OCI-LY1 (cell line): ENCODE measurements around the gene CTDNEP1.
"Not testable (repeated sequence)": the region's sequence is repeated elsewhere in the genome, so short reads cannot be mapped to it uniquely, and the experiment has no call there.

Experiments used
- H2AFZ ChIP-seq: fragments of 200-600 bp; sonication (generic), shearing (Covaris generic); 2 replicates; pipeline ENCODE4 v1.6.0; 2014; ENCODE audit warnings: antibody characterized with exemption, mild to moderate bottlenecking, low read length
- H3F3A ChIP-seq: fragments of 200-600 bp; sonication (generic), shearing (Covaris generic); 2 replicates; pipeline ENCODE4 v1.6.0; 2014; ENCODE audit warnings: mild to moderate bottlenecking, antibody characterized with exemption, low read length, moderate library complexity; ENCODE audit not compliant: insufficient read depth
- H3K27ac ChIP-seq: fragments of 200-600 bp; sonication (generic); 2 replicates; pipeline ENCODE4 v1.5.1; 2014; ENCODE audit warnings: low read length, mixed run types, mild to moderate bottlenecking, low read depth; ENCODE audit not compliant: poor library complexity, severe bottlenecking
- H3K27me3 ChIP-seq: fragments of 200-600 bp; sonication (generic); 2 replicates; pipeline ENCODE4 v1.6.0; 2014; ENCODE audit warnings: antibody characterized with exemption, mild to moderate bottlenecking, low read length, moderate library complexity; ENCODE audit not compliant: insufficient read depth
- H3K36me3 ChIP-seq: fragments of 200-600 bp; sonication (generic); 2 replicates; pipeline ENCODE4 v1.6.1; 2014; ENCODE audit warnings: mild to moderate bottlenecking, antibody characterized with exemption, low read length, moderate library complexity, mixed read lengths; ENCODE audit not compliant: insufficient read depth
- H3K4me1 ChIP-seq: fragments of 200-600 bp; sonication (generic); 2 replicates; pipeline ENCODE4 v1.5.1; 2014; ENCODE audit warnings: mild to moderate bottlenecking, low read length, moderate library complexity; ENCODE audit not compliant: insufficient read depth, severe bottlenecking
- H3K4me2 ChIP-seq: fragments of 200-600 bp; sonication (generic), shearing (Covaris generic); 2 replicates; pipeline ENCODE4 v1.6.1; 2014; ENCODE audit warnings: low read length
- H3K4me3 ChIP-seq: fragments of 200-600 bp; sonication (generic); 2 replicates; pipeline ENCODE4 v1.5.1; 2014; ENCODE audit warnings: low read length, low read depth, mild to moderate bottlenecking, mixed read lengths; ENCODE audit not compliant: poor library complexity, severe bottlenecking
- H3K79me2 ChIP-seq: fragments of 200-600 bp; shearing (Covaris generic); 2 replicates; pipeline ENCODE4 v1.6.1; 2016; ENCODE audit warnings: mixed run types, low read length, mixed read lengths; ENCODE audit not compliant: insufficient read depth
- H3K9ac ChIP-seq: fragments of 200-600 bp; sonication (generic), shearing (Covaris generic); 2 replicates; pipeline ENCODE4 v1.6.1; 2014; ENCODE audit warnings: mild to moderate bottlenecking, low read length, mixed read lengths
- H3K9me2 ChIP-seq: fragments of 200-600 bp; sonication (generic), shearing (Covaris generic); 2 replicates; pipeline ENCODE4 v1.6.1; 2014; ENCODE audit warnings: low read depth, mild to moderate bottlenecking, low read length, mixed read lengths
- H3K9me3 ChIP-seq: fragments of 200-600 bp; shearing (Covaris generic); 2 replicates; pipeline ENCODE4 v1.6.1; 2014; ENCODE audit warnings: low read length, mixed read lengths
- H4K20me1 ChIP-seq: fragments of 200-600 bp; sonication (generic), shearing (Covaris generic); 2 replicates; pipeline ENCODE4 v1.6.0; 2016; ENCODE audit warnings: mild to moderate bottlenecking, low read length; ENCODE audit not compliant: insufficient read depth
- EZH2 ChIP-seq: fragments of 200-600 bp; sonication (generic), shearing (Covaris generic); IDR thresholded peaks from 2 replicates; pipeline ENCODE4 v1.8.0; 2017; ENCODE audit warnings: borderline replicate concordance, mixed run types, mild to moderate bottlenecking, antibody characterized with exemption, low read length, moderate library complexity, mixed read lengths
- TF ChIP-seq, protein P1 (sequence below): fragments of 200-600 bp; sonication (generic), shearing (Covaris generic); IDR thresholded peaks from 2 replicates; pipeline ENCODE4 v1.5.1; 2017; ENCODE audit warnings: mild to moderate bottlenecking, antibody characterized with exemption, low read length, moderate library complexity, mixed read lengths

CTDNEP1 gene

DNA sequence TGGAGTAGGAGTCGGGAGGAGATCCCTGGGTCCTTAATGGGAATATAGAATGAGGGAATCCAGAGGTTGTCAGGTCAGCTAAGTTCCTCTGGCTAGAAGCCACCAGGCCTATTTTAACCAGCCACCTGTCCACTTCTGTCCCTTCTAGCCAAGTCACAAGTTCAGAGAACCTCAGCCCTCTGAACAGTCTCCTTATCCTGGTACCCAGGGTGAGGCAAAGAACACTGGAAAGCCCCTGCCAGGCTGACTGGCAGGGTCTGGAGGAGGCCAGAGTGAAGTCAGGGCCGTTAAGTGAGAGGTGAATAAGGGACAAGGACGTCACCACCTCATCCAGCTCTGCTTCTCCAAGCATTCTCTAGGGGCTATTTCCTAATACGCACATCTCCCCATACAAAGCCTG is 2.7 kb downstream of the CTDNEP1 start:
- Histone ChIP-seq H3K27me3 (no peaks in the 10 kb centered on the region), H3K4me2 (peak overlapping the region; percentile 99)

DNA sequence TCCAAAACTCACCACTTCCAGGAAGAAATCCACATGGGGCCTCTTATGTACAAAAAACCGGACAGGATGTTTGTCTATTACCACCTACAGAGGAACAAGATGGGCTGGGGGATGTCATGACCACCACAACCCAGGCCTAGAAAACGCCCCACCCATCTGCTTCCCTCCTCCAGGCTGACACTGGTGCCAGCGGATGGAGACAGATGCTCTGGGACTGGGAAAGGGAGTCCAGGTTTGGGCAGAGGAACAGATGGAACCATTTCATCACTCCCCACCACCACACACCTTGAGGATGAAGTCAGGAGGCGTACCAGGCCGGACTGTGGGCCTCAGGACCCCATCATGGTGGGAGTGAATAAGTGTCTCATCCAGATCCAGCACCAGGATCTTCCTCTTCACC is 4.8 kb downstream of the CTDNEP1 start:
- no peaks in the 10 kb centered on the region for H4K20me1 ChIP-seq
- no peaks in the 10 kb centered on the region for H3K9me2 ChIP-seq
- TF ChIP-seq, protein P1, sequence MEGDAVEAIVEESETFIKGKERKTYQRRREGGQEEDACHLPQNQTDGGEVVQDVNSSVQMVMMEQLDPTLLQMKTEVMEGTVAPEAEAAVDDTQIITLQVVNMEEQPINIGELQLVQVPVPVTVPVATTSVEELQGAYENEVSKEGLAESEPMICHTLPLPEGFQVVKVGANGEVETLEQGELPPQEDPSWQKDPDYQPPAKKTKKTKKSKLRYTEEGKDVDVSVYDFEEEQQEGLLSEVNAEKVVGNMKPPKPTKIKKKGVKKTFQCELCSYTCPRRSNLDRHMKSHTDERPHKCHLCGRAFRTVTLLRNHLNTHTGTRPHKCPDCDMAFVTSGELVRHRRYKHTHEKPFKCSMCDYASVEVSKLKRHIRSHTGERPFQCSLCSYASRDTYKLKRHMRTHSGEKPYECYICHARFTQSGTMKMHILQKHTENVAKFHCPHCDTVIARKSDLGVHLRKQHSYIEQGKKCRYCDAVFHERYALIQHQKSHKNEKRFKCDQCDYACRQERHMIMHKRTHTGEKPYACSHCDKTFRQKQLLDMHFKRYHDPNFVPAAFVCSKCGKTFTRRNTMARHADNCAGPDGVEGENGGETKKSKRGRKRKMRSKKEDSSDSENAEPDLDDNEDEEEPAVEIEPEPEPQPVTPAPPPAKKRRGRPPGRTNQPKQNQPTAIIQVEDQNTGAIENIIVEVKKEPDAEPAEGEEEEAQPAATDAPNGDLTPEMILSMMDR = no peak
- no peak for TF ChIP-seq EZH2
- no peak overlapping the region for H3K4me2 ChIP-seq
- no peak overlapping the region for H3K9ac ChIP-seq
- H3K79me2 ChIP-seq = peaks cover 31% of the 10 kb centered on the region
- no peak overlapping the region for H3K4me3 ChIP-seq
- H3K27me3 ChIP-seq = no peaks in the 10 kb centered on the region
- no peaks in the 10 kb centered on the region for H3K9me3 ChIP-seq
- H3K4me1 ChIP-seq = peaks cover 29% of the 10 kb centered on the region
- H2AFZ ChIP-seq = no peak overlapping the region
- peaks cover 37% of the 10 kb centered on the region for H3K36me3 ChIP-seq
- no peaks in the 10 kb centered on the region for H3F3A ChIP-seq
- H3K27ac ChIP-seq = no peak overlapping the region

More for the DNA sequence above, 2.7 kb downstream of the CTDNEP1 start:
- no peak overlapping the region for H3K27ac ChIP-seq
- no peak overlapping the region for H2AFZ ChIP-seq
- H4K20me1 ChIP-seq = no peaks in the 10 kb centered on the region
- peaks cover 31% of the 10 kb centered on the region for H3K79me2 ChIP-seq
- no peaks in the 10 kb centered on the region for H3K9me3 ChIP-seq
- no peaks in the 10 kb centered on the region for H3F3A ChIP-seq
- peak overlapping the region; percentile 77 for H3K4me3 ChIP-seq
- H3K9ac ChIP-seq = peak overlapping the region; percentile 97; the same call in 1 of the 2 replicates
- H3K36me3 ChIP-seq = peaks cover 32% of the 10 kb centered on the region
- H3K9me2 ChIP-seq = no peaks in the 10 kb centered on the region
- H3K4me1 ChIP-seq = peaks cover 32% of the 10 kb centered on the region
- TF ChIP-seq EZH2 = no peak
- TF ChIP-seq, protein P1 = no peak

DNA sequence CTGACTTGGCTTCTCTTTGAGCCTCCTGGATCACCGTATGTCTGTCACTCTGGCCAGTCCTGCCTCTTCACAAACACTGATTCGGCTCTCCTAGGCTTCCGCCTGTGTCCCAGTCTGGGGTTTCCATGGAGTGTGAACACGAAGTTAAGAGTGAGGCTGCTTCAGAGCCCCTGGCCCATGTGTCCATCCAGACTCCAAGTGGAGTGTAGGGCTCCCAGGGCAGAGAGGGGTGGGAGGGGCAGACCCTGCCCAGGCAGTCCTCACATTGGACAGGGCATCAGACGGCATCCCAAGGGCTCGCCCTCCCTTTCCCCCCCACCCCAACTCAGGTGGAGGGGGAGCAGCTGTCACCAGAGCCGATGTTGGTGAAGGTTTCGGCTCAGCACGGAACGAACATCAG is 7.7 kb downstream of the CTDNEP1 start:
- H4K20me1 ChIP-seq, H3K4me3 ChIP-seq, H3F3A ChIP-seq, H3K27ac ChIP-seq, H3K9me3 ChIP-seq, H3K79me2 ChIP-seq, H3K9me2 ChIP-seq, H3K4me2 ChIP-seq, H3K9ac ChIP-seq, H2AFZ ChIP-seq, H3K27me3 ChIP-seq: not testable (repeated sequence)
- H3K36me3 ChIP-seq = peaks cover 48% of the 10 kb centered on the region
- H3K4me1 ChIP-seq = peaks cover 30% of the 10 kb centered on the region

DNA sequence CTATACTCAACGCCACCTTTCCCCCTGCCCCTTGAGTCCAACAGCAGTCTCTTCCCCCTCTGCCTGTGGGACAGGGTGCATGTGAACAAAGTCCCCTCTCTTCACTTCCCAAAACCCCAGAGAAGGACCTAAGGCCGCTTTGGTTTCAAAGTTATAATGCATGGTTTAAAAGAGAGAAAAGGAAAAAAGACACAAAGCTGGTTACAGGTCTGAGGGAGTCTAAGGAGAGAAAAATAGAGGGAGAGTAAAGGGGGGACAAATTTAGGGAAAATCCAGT is 8.1 kb downstream of the CTDNEP1 start:
- peak overlapping the region; percentile 98 for H3K4me3 ChIP-seq

More for the DNA sequence above, 8.1 kb downstream of the CTDNEP1 start:
- TF ChIP-seq, protein P1 = no peak
- no peak for TF ChIP-seq EZH2
- H3K4me1 ChIP-seq = peaks cover 26% of the 10 kb centered on the region
- no peaks in the 10 kb centered on the region for H3K9me3 ChIP-seq
- peaks cover 49% of the 10 kb centered on the region for H3K36me3 ChIP-seq
- H3K27me3 ChIP-seq = no peaks in the 10 kb centered on the region
- H3K4me2 ChIP-seq = peak overlapping the region; percentile 94
- H3F3A ChIP-seq = 0 out of 2 replicates have a peak, but pooled peaks cover 10% of the 10 kb centered on the region
- no peak overlapping the region for H2AFZ ChIP-seq
- H3K79me2 ChIP-seq = peaks cover 8% of the 10 kb centered on the region
- H3K9me2 ChIP-seq = no peaks in the 10 kb centered on the region
- H3K9ac ChIP-seq = peak overlapping the region; percentile 98; the same call in 1 of the 2 replicates
- H3K27ac ChIP-seq = peak overlapping the region; percentile 34
- no peaks in the 10 kb centered on the region for H4K20me1 ChIP-seq
